ENCODE measurements around the gene CPN2.
A peak's percentile ranks its signal among the peaks of the same experiment; 100 is the strongest.

CPN2 gene

GRCh38 chr3:194396859-194397756 lies 46.0 kb upstream of the CPN2 start:
- no peak for TF ChIP-seq TAF1 (IDR thresholded peaks at IDR 0.05; ENCODE audit: borderline replicate concordance, insufficient read depth, low read length)
- TF ChIP-seq SIN3A (IDR thresholded peaks at IDR 0.05; ENCODE audit: borderline replicate concordance, insufficient read depth, low read length), result no peak
- TF ChIP-seq FOXP2 (optimal IDR thresholded peaks at IDR 0.05; ENCODE audit: borderline replicate concordance, extremely low read depth, extremely low read length, insufficient read depth), result no peak
- TF ChIP-seq POLR2AphosphoS5 (IDR thresholded peaks at IDR 0.05; ENCODE audit: low read depth, low read length), result no peak
- TF ChIP-seq REST (IDR thresholded peaks at IDR 0.05; ENCODE audit: insufficient read depth in 1 of 2, low read depth in 2 of 2, low read length in 2 of 2), result no peak

- TF ChIP-seq TAF1 (IDR thresholded peaks at IDR 0.05; ENCODE audit: borderline replicate concordance, insufficient read depth, low read length) (no peak), SIN3A (IDR thresholded peaks at IDR 0.05; ENCODE audit: borderline replicate concordance, insufficient read depth, low read length) (no peak), POLR2AphosphoS5 (IDR thresholded peaks at IDR 0.05; ENCODE audit: low read depth, low read length) (no peak), FOXP2 (optimal IDR thresholded peaks at IDR 0.05; ENCODE audit: borderline replicate concordance, extremely low read depth, extremely low read length, insufficient read depth) (no peak), REST (IDR thresholded peaks at IDR 0.05; ENCODE audit: insufficient read depth in 1 of 2, low read depth in 2 of 2, low read length in 2 of 2) (no peak)
Observed at GRCh38 chr3:194396539-194396858, 45.4 kb upstream of the CPN2 start.

- TF ChIP-seq POLR2AphosphoS5 (IDR thresholded peaks at IDR 0.05; ENCODE audit: low read depth, low read length) (no peak), REST (IDR thresholded peaks at IDR 0.05; ENCODE audit: insufficient read depth in 1 of 2, low read depth in 2 of 2, low read length in 2 of 2) (0 out of 4 replicates have a peak, but pooled peaks of 1 of the 2 experiments have one; percentile 18), FOXP2 (optimal IDR thresholded peaks at IDR 0.05; ENCODE audit: borderline replicate concordance, extremely low read depth, extremely low read length, insufficient read depth) (peak; percentile 66), TAF1 (IDR thresholded peaks at IDR 0.05; ENCODE audit: borderline replicate concordance, insufficient read depth, low read length) (no peak)
Observed at GRCh38 chr3:194395778-194396538, 44.8 kb upstream of the CPN2 start.

GRCh38 chr3:194395212-194395611 lies 44.1 kb upstream of the CPN2 start:
- TF ChIP-seq FOXP2 (optimal IDR thresholded peaks at IDR 0.05; ENCODE audit: borderline replicate concordance, extremely low read depth, extremely low read length, insufficient read depth) (no peak), SIN3A (IDR thresholded peaks at IDR 0.05; ENCODE audit: borderline replicate concordance, insufficient read depth, low read length) (no peak), POLR2AphosphoS5 (IDR thresholded peaks at IDR 0.05; ENCODE audit: low read depth, low read length) (no peak), TAF1 (IDR thresholded peaks at IDR 0.05; ENCODE audit: borderline replicate concordance, insufficient read depth, low read length) (no peak), REST (IDR thresholded peaks at IDR 0.05; ENCODE audit: insufficient read depth in 1 of 2, low read depth in 2 of 2, low read length in 2 of 2) (no peak)

Measured in PFSK-1 (cell line).